Sigmoid colon (tissue), 7 donors: ENCODE data around the gene TMEM132D. TPM values are rescaled to one million over a fixed set of nuclear protein-coding genes. Genes with fewer than 3 reads are reported as not detected.

Experiments
- DNase-seq: peaks from one replicate; pipeline ENCODE4 v3.0.0-alpha.2; 2019
- H3K27ac ChIP-seq, 4 donors: fragments of 200-600 bp; sonication (generic); one replicate each; pipeline ENCODE4 v1.5.1; 2016 to 2019; ENCODE audit warnings: mild to moderate bottlenecking in 1 of 4
- H3K27me3 ChIP-seq, 3 donors: fragments of 200-600 bp; sonication (generic); one replicate each; pipeline ENCODE4 v1.5.1; 2019; ENCODE audit warnings: mild to moderate bottlenecking in 1 of 3
- H3K36me3 ChIP-seq, 4 donors: fragments of 200-600 bp; sonication (generic); one replicate each; pipeline ENCODE4 v1.5.1; 2016 to 2019
- H3K4me1 ChIP-seq, 4 donors: fragments of 200-600 bp; sonication (generic); one replicate each; pipeline ENCODE4 v1.5.1; 2017 to 2019
- H3K4me3 ChIP-seq, 4 donors: fragments of 200-600 bp; sonication (generic); one replicate each; pipeline ENCODE4 v1.5.1; 2017 to 2019; ENCODE audit warnings: mild to moderate bottlenecking in 2 of 4, moderate library complexity in 1 of 4
- H3K9me3 ChIP-seq, 4 donors: fragments of 200-600 bp in 3 of 4; sonication (generic) in 3 of 4; one replicate each; pipeline versions ENCODE4 v1.5.1 to v1.6.1; 2013 to 2019
- EP300 ChIP-seq, 4 donors: sonication (generic); formaldehyde crosslinking; IDR thresholded peaks; one replicate each; pipeline ENCODE4 v1.6.1; 2017; ENCODE audit warnings: antibody characterized with exemption in 4 of 4
- POLR2A ChIP-seq, 2 donors: fragments of 450-650 bp; IDR thresholded peaks; one replicate each; pipeline ENCODE4 v1.6.1; 2016; ENCODE audit warnings: antibody characterized with exemption in 2 of 2, mild to moderate bottlenecking in 2 of 2, moderate library complexity in 2 of 2
- POLR2AphosphoS5 ChIP-seq, 4 donors: sonication (generic); formaldehyde crosslinking; IDR thresholded peaks; one replicate each; pipeline ENCODE4 v1.6.1; 2017; ENCODE audit warnings: antibody characterized with exemption in 4 of 4
- WGBS, 2 donors: extraction: QIAGEN DNeasy Blood & Tissue Kit; methylation state at CpG; one replicate each; pipeline ENCODE4 v1.1.7; 2013; 5-methylcytosine and 5-hydroxymethylcytosine counted together
- intact Hi-C: fragments of 100-400 bp; cut with DNase I; formaldehyde crosslinking; loops from one replicate; pipeline ENCODE4 v1.15.1; 2023
- polyA plus RNA-seq, 3 donors: library from polyadenylated mRNA; stranded (reverse); fragments of 200-250 nt; gene quantifications; one replicate each; pipeline ENCODE4 v1.2.3, GENCODE V29; 2013
- total RNA-seq, 4 donors: library from RNA; depleted of rRNA; stranded (reverse); fragments of >200 nt; gene quantifications; one replicate each; pipeline ENCODE4 v1.1.0, GENCODE V29; 2016
- TF ChIP-seq, protein P1 (sequence below), 4 experiments: fragments of 450-650 bp in 3 of 4; fragments of 200-600 bp in 1 of 4; IDR thresholded peaks; one replicate each; pipeline ENCODE4 v1.5.1; 2016 to 2019; ENCODE audit warnings: antibody characterized with exemption in 4 of 4, mild to moderate bottlenecking in 3 of 4, moderate library complexity in 2 of 4
- donor health status: healthy with polysubstance abuse.
- donor health status: Bipolar disorder and iron deficiency.
- donor health status: healthy.

The TMEM132D gene
- total RNA-seq (under 1 TPM in 2 of 4 donors, not detected in 2; under 0.01 TPM), polyA plus RNA-seq (under 1 TPM in 2 of 3 donors, not detected in 1; under 0.01 to 0.03 TPM)

DNA sequence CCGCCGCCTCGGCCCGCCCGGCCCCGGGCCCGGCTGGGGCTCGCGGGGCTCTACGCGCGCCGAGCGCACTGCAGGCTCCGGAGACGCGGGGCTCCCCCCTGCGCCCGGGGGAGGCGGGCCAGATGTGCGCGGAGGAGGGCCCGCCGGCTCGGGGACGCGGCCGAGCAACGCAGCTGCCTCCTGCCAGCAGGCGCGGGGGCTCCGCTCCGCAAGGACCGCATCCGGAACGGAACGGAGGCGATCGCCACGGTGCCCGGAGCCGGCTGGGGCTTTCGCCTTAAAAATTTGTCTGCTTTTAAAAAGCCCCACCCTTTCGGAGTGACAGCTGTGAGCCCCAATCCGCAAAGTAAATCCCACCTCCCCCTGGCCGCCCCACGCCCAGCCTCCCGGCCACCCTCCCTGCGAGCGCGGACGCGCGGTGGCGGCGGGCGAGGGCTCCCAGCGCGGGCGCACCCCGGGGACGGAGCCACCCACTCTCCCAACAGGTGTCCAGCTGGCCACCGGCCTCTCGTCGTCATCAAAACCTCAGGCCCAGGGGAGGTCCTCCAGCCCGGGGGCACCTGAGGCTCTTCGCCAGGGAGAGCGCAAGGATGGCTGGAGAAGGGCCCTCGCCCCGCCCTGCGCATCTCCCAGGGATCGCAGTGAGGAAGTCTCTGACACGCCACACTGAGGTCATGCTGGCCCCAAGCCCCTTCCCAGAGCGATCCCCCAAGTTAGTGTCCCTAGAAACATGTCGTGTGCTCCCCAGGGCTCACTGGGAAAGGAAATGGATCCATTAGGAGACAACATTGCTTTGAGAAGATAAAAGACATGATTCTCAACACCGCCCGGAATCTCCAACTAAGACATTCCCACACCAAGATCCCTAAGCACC, at the start of gene TMEM132D:
Gene TMEM132D (minus strand): TSS at position 70 of the 874 bp plus-strand sequence.
- H3K4me3 ChIP-seq = no peak within 1 kb of the TSS

DNA sequence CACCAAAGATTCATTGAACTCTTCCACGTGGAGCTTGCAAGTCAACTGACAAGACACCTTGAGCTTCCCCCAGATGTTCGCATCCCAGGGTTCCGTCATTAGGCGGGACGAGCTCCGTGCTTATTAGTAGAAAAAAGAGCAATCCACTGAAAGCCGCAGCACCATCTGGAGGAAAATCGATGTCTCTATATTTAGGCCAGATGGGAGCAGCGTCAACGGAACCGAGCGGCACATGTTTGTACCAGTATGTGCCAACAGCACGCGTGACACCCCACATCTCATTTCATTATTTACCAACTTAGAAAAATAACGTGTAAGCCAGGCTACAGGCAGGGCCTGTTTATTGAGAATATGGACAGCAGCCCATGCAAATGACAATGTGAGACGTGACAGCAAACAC, 45.8 kb upstream of the TMEM132D start:
- Histone ChIP-seq H3K36me3 (no peaks in the 10 kb centered on the region), H3K27ac (no peak overlapping the region), H3K9me3 (no peaks in the 10 kb centered on the region), H3K4me3 (no peak overlapping the region), H3K4me1 (no peaks in the 10 kb centered on the region), H3K27me3 (no peaks in the 10 kb centered on the region)
- TF ChIP-seq POLR2AphosphoS5 (IDR thresholded peaks at IDR 0.05) (no peak), EP300 (IDR thresholded peaks at IDR 0.05) (no peak), POLR2A (IDR thresholded peaks at IDR 0.05) (no peak)
- TF ChIP-seq, protein P1, sequence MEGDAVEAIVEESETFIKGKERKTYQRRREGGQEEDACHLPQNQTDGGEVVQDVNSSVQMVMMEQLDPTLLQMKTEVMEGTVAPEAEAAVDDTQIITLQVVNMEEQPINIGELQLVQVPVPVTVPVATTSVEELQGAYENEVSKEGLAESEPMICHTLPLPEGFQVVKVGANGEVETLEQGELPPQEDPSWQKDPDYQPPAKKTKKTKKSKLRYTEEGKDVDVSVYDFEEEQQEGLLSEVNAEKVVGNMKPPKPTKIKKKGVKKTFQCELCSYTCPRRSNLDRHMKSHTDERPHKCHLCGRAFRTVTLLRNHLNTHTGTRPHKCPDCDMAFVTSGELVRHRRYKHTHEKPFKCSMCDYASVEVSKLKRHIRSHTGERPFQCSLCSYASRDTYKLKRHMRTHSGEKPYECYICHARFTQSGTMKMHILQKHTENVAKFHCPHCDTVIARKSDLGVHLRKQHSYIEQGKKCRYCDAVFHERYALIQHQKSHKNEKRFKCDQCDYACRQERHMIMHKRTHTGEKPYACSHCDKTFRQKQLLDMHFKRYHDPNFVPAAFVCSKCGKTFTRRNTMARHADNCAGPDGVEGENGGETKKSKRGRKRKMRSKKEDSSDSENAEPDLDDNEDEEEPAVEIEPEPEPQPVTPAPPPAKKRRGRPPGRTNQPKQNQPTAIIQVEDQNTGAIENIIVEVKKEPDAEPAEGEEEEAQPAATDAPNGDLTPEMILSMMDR (IDR thresholded peaks at IDR 0.05) = no peak
- DNase-seq = no peak
- intact Hi-C loops = no loop called here
- WGBS, 2 donors = 89 to 92% methylated on average over 16 of the region's 16 CpGs

More for the DNA sequence above, at the start of gene TMEM132D:
- intact Hi-C loops = no loop called here
- H3K9me3 ChIP-seq = no peaks in the 10 kb centered on the region
- peaks cover 6 to 32% (median 27%) of the 10 kb centered on the region in 3 donors for H3K27me3 ChIP-seq
- no peaks in the 10 kb centered on the region for H3K36me3 ChIP-seq
- WGBS, 2 donors = 7 to 22% methylated on average over 77 of the region's 77 CpGs
- H3K27ac ChIP-seq = no peak within 1 kb of the TSS
- no peak for DNase-seq
- no peaks in the 10 kb centered on the region for H3K4me1 ChIP-seq
- TF ChIP-seq POLR2A (IDR thresholded peaks at IDR 0.05) (no peak), EP300 (IDR thresholded peaks at IDR 0.05) (no peak), POLR2AphosphoS5 (IDR thresholded peaks at IDR 0.05) (no peak)
- TF ChIP-seq, protein P1 (IDR thresholded peaks at IDR 0.05) = no peak

DNA sequence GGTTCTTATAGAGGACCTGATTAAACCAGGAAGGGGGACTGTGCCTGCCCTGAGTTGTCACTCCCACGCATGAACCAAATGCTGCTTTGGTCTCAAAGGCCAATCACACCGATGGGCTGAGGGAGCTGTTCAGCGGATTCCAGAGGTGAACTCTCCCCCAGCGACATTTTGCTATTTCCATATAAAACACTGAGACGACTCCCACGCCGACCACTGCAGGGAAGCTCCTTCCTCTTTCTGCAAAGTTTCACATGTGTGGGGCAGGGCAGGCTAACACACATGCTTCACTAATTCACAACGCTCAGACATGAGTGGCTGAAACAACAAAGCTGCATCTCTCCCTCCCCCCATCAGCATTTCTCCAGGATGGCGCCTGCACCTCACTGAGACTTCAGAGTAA, 37.8 kb upstream of the TMEM132D start:
- Histone ChIP-seq H3K27ac (no peak overlapping the region), H3K4me1 (no peaks in the 10 kb centered on the region), H3K4me3 (no peak overlapping the region), H3K36me3 (no peaks in the 10 kb centered on the region), H3K27me3 (no peaks in the 10 kb centered on the region), H3K9me3 (no peaks in the 10 kb centered on the region)
- WGBS, 2 donors = 53 to 73% methylated on average over 9 of the region's 9 CpGs
- TF ChIP-seq EP300 (IDR thresholded peaks at IDR 0.05) (no peak), POLR2A (IDR thresholded peaks at IDR 0.05) (no peak), POLR2AphosphoS5 (IDR thresholded peaks at IDR 0.05) (no peak)
- TF ChIP-seq, protein P1 (IDR thresholded peaks at IDR 0.05) = no peak
- DNase-seq = peak; percentile 4
- intact Hi-C loops = no loop called here

GRCh38 chr12:129938089-129938488, 34.3 kb upstream of the TMEM132D start:
- no peaks in the 10 kb centered on the region for H3K36me3 ChIP-seq
- DNase-seq = no peak
- H3K27ac ChIP-seq = no peak overlapping the region
- no peaks in the 10 kb centered on the region for H3K4me1 ChIP-seq
- 53 to 55% methylated on average over 7 of the region's 7 CpGs for WGBS, 2 donors
- intact Hi-C loops = no loop called here
- no peak for TF ChIP-seq POLR2AphosphoS5 (IDR thresholded peaks at IDR 0.05)
- TF ChIP-seq, protein P1 (IDR thresholded peaks at IDR 0.05) = no peak
- no peak for TF ChIP-seq POLR2A (IDR thresholded peaks at IDR 0.05)
- TF ChIP-seq EP300 (IDR thresholded peaks at IDR 0.05) = no peak
- H3K9me3 ChIP-seq = peaks cover 0 to 2% (median 0%) of the 10 kb centered on the region in 4 donors
- H3K27me3 ChIP-seq = no peaks in the 10 kb centered on the region
- no peak overlapping the region for H3K4me3 ChIP-seq
